HCT116 (cell line): ENCODE data around the gene MLXIPL. TPM values are rescaled to one million over a fixed set of nuclear protein-coding genes. Genes with fewer than 3 reads are reported as not detected.

Experiments used
- ATAC-seq: fragments of 200-7000 bp; cut with Tn5 transposase; 2 replicates; pipeline ENCODE4 v1.9.1; 2020; ENCODE audit warnings: mild to moderate bottlenecking, moderate library complexity
- BruUV-seq: library from RNA; stranded (reverse); fragments of 400-500 nt; replicated peaks from 2 replicates; lab custom pipeline; 2021; lab: Mats Ljungman, UMichigan
- CTCF ChIA-PET: fragments of 300-600 bp; sonication (Branson Sonifier 250); formaldehyde crosslinking; loops from one replicate; lab custom pipeline; 2021; ENCODE audit warnings: antibody characterized with exemption; lab: Charles Lee
- POLR2A ChIA-PET: fragments of 300-600, 350-600 bp; sonication (Branson Sonifier 250); formaldehyde crosslinking; loops from one replicate; lab custom pipeline; 2021; ENCODE audit warnings: antibody characterized with exemption; lab: Charles Lee
- RAD21 ChIA-PET, 2 experiments: fragments of 300-600 bp; sonication (Branson Sonifier 250); formaldehyde crosslinking; loops; one replicate each; lab custom pipeline; 2023; ENCODE audit warnings: low total read pairs in 2 of 2; ENCODE audit not compliant: uncharacterized antibody in 2 of 2, unreplicated experiment in 2 of 2, low non-redundant PET in 1 of 2; lab: Charles Lee
- DNase-seq: peaks from one replicate; pipeline ENCODE4 v3.0.0-alpha.2; 2010; ENCODE audit warnings: low read depth, low spot score
- H2AFZ ChIP-seq: fragments of 200-600 bp; shearing (Covaris generic), sonication (generic); 2 replicates; pipeline ENCODE4 v1.6.1; 2017; ENCODE audit warnings: low read depth, mixed run types, mixed read lengths, antibody characterized with exemption, low read length; ENCODE audit not compliant: poor library complexity, severe bottlenecking
- H3K27ac ChIP-seq: 2 replicates; pipeline ENCODE4 v1.5.1; 2012; ENCODE audit warnings: low read depth, low read length
- H3K27me3 ChIP-seq: fragments of 200-600 bp; sonication (generic); 2 replicates; pipeline ENCODE4 v1.6.1; 2016; ENCODE audit warnings: mixed run types, low read length, mixed read lengths; ENCODE audit not compliant: insufficient read depth
- H3K36me3 ChIP-seq, 2 experiments: fragments of 200-500 bp in 1 of 2; fragments of 200-600 bp in 1 of 2; sonication (Bioruptor generic) in 1 of 2; sonication (generic) in 1 of 2; 2 replicates each; pipeline versions ENCODE4 v1.5.1 to v1.6.1; 2014 to 2016; ENCODE audit warnings: low read length in 2 of 2, inconsistent platforms in 1 of 2, mixed read lengths in 1 of 2, mixed run types in 1 of 2; ENCODE audit not compliant: insufficient read depth in 2 of 2, control insufficient read depth in 1 of 2
- H3K4me1 ChIP-seq, 2 experiments: fragments of 200-600 bp in 1 of 2; sonication (generic) in 1 of 2; 2 replicates each; pipeline versions ENCODE4 v1.5.1 to v1.6.1; 2012 to 2017; ENCODE audit warnings: low read length in 2 of 2, inconsistent platforms in 1 of 2, mild to moderate bottlenecking in 1 of 2, mixed read lengths in 1 of 2, mixed run types in 1 of 2, moderate library complexity in 1 of 2; ENCODE audit not compliant: insufficient read depth in 2 of 2, control insufficient read depth in 1 of 2
- H3K4me2 ChIP-seq: fragments of 200-600 bp; sonication (generic); 2 replicates; pipeline ENCODE4 v1.6.1; 2017; ENCODE audit warnings: mixed run types, low read length, mixed read lengths
- H3K4me3 ChIP-seq, 2 experiments: fragments of 200-600 bp in 1 of 2; sonication (generic) in 1 of 2; replicated peaks in 1 of 2; 2 replicates each; pipeline ENCODE4 v1.5.1; 2011 to 2016; ENCODE audit warnings: low read length in 2 of 2, control low read depth in 1 of 2, low read depth in 1 of 2, mild to moderate bottlenecking in 1 of 2, mixed read lengths in 1 of 2, mixed run types in 1 of 2
- H3K79me2 ChIP-seq: fragments of 200-600 bp; sonication (generic); 2 replicates; pipeline ENCODE4 v1.6.1; 2017; ENCODE audit warnings: mild to moderate bottlenecking, mixed run types, low read length, moderate library complexity, mixed read lengths; ENCODE audit not compliant: insufficient read depth
- H3K9ac ChIP-seq: fragments of 200-600 bp; sonication (generic); 2 replicates; pipeline ENCODE4 v1.6.1; 2016; ENCODE audit warnings: low read length, mixed read lengths
- H3K9me2 ChIP-seq: fragments of 200-600 bp; sonication (generic), shearing (Covaris generic); 2 replicates; pipeline ENCODE4 v1.6.1; 2017; ENCODE audit warnings: mixed run types, mild to moderate bottlenecking, moderate library complexity; ENCODE audit not compliant: insufficient read depth
- H3K9me3 ChIP-seq, 2 experiments: fragments of 200-500 bp in 1 of 2; fragments of 200-600 bp in 1 of 2; sonication (Bioruptor generic) in 1 of 2; sonication (generic) in 1 of 2; 2 replicates each; pipeline ENCODE4 v1.6.1; 2014 to 2017; ENCODE audit warnings: low read length in 2 of 2, mixed read lengths in 2 of 2, inconsistent platforms in 1 of 2, low read depth in 1 of 2, mild to moderate bottlenecking in 1 of 2, mixed run types in 1 of 2, moderate library complexity in 1 of 2; ENCODE audit not compliant: control insufficient read depth in 1 of 2, insufficient read depth in 1 of 2
- H4K20me1 ChIP-seq: fragments of 200-600 bp; sonication (generic), shearing (Covaris generic); 2 replicates; pipeline ENCODE4 v1.6.1; 2017; ENCODE audit warnings: mixed run types, mild to moderate bottlenecking, moderate library complexity; ENCODE audit not compliant: insufficient read depth
- CEBPB ChIP-seq: IDR thresholded peaks from 2 replicates; pipeline ENCODE4 v1.6.1; 2012; ENCODE audit warnings: low read depth
- CTCF ChIP-seq, 3 experiments: fragments of 200-600 bp in 1 of 3; sonication (generic) in 1 of 3; IDR thresholded peaks in 2 of 3; conservative IDR thresholded peaks in 1 of 3; 2 replicates each; pipeline ENCODE4 v1.5.1; 2012 to 2017; ENCODE audit warnings: low read depth in 2 of 3, low read length in 2 of 3, antibody characterized with exemption in 1 of 3, borderline replicate concordance in 1 of 3, control low read depth in 1 of 3, mild to moderate bottlenecking in 1 of 3, mixed read lengths in 1 of 3, mixed run types in 1 of 3, moderate library complexity in 1 of 3; ENCODE audit not compliant: insufficient read depth in 1 of 3
- EGR1 ChIP-seq: IDR thresholded peaks from 2 replicates; pipeline ENCODE4 v1.6.1; 2012; ENCODE audit warnings: low read depth
- ELF1 ChIP-seq: IDR thresholded peaks from 2 replicates; pipeline ENCODE4 v1.6.1; 2012; ENCODE audit warnings: low read depth, borderline replicate concordance
- EZH2 ChIP-seq: fragments of 200-600 bp; sonication (generic); IDR thresholded peaks from 2 replicates; pipeline ENCODE4 v1.6.1; 2017; ENCODE audit warnings: antibody characterized with exemption, mixed run types
- EZH2phosphoT487 ChIP-seq: fragments of 200-600 bp; IDR thresholded peaks from 2 replicates; pipeline ENCODE4 v1.6.1; 2018; ENCODE audit warnings: antibody characterized with exemption, borderline replicate concordance
- FOSL1 ChIP-seq: IDR thresholded peaks from 2 replicates; pipeline ENCODE4 v1.6.1; 2012; ENCODE audit warnings: low read depth
- POLR2A ChIP-seq: IDR thresholded peaks from 2 replicates; pipeline ENCODE4 v1.7.0; 2011; ENCODE audit warnings: borderline replicate concordance; ENCODE audit not compliant: insufficient read depth, insufficient read length; ENCODE audit errors: extremely low read depth
- POLR2AphosphoS5 ChIP-seq: IDR thresholded peaks from 2 replicates; pipeline ENCODE4 v1.6.1; 2011; ENCODE audit warnings: mild to moderate bottlenecking, low read depth, low read length, moderate library complexity
- RAD21 ChIP-seq: IDR thresholded peaks from 2 replicates; pipeline ENCODE4 v1.6.1; 2012; ENCODE audit warnings: low read depth, mild to moderate bottlenecking
- SIN3A ChIP-seq: IDR thresholded peaks from 2 replicates; pipeline ENCODE4 v1.6.1; 2012; ENCODE audit warnings: low read depth
- YY1 ChIP-seq: IDR thresholded peaks from 2 replicates; pipeline ENCODE4 v1.6.1; 2011; ENCODE audit warnings: low read length, low read depth, moderate library complexity, mild to moderate bottlenecking; ENCODE audit not compliant: insufficient replicate concordance; ENCODE audit errors: extremely low read depth
- ZBTB33 ChIP-seq: IDR thresholded peaks from 2 replicates; pipeline ENCODE4 v1.6.1; 2011; ENCODE audit warnings: mild to moderate bottlenecking, low read length, moderate library complexity; ENCODE audit not compliant: insufficient replicate concordance; ENCODE audit errors: extremely low read depth
- intact Hi-C: fragments of 100-400 bp; cut with micrococcal nuclease; formaldehyde crosslinking; loops from 2 replicates; pipeline ENCODE4 v1.10.0; 2022
- total RNA-seq: library from RNA; stranded (reverse); gene quantifications from one replicate; pipeline ENCODE4 v1.2.1, GENCODE V29; 2021; ENCODE audit not compliant: unreplicated experiment

MLXIPL gene
- total RNA-seq, 1 experiment from 2014 or later = 79.4 TPM

- no peak for TF ChIP-seq CTCF (IDR thresholded peaks at IDR 0.05 in 2 of 3, conservative IDR thresholded peaks at IDR 0.05 in 1 of 3; ENCODE audit: borderline replicate concordance in 1 of 3, insufficient read depth in 1 of 3, low read depth in 2 of 3, low read length in 2 of 3)
- TF ChIP-seq SIN3A = no peak
- TF ChIP-seq ZBTB33 = no peak
- TF ChIP-seq ELF1 = no peak
- no peak for TF ChIP-seq YY1
- TF ChIP-seq FOSL1 = no peak
- TF ChIP-seq POLR2AphosphoS5 = no peak
- no peak for TF ChIP-seq EZH2
- no peak for TF ChIP-seq CEBPB
These were observed 954 bp upstream of the MLXIPL start (continued) for GRCh38 chr7:73625276-73625675.

- peak overlapping the region; percentile 99 for H3K4me2 ChIP-seq
- H3K27me3 ChIP-seq = no peaks in the 10 kb centered on the region
- DNase-seq = no peak
- H3K27ac ChIP-seq = peak overlapping the region; percentile 92; the same call in 1 of the 2 replicates
- TF ChIP-seq EGR1 (no peak), EZH2phosphoT487 (no peak), RAD21 (no peak), POLR2A (peak; percentile 9), CTCF (IDR thresholded peaks at IDR 0.05 in 2 of 3, conservative IDR thresholded peaks at IDR 0.05 in 1 of 3; ENCODE audit: borderline replicate concordance in 1 of 3, insufficient read depth in 1 of 3, low read depth in 2 of 3, low read length in 2 of 3) (no peak)
- no peaks in the 10 kb centered on the region for H3K9me3 ChIP-seq
- peaks cover 25 to 52% of the 10 kb centered on the region in 2 experiments for H3K4me1 ChIP-seq
- H4K20me1 ChIP-seq = no peaks in the 10 kb centered on the region
- ATAC-seq = no peak
- H3K9ac ChIP-seq = peak overlapping the region; percentile 87; the same call in 1 of the 2 replicates
- ChIA-PET RAD21 (interaction anchor here (0.6 to 0.7 kb wide), 2 partner anchors 10 to 82 kb away, joined by 3 to 4 read pairs; no protein-coding TSS in a partner anchor), POLR2A (interaction anchor here (0.6 to 2.5 kb wide), 11 partner anchors 12 to 208 kb away, joined by 3 to 16 read pairs (median 4); no protein-coding TSS in a partner anchor), CTCF (interaction anchor here (0.6 to 1.1 kb wide), 5 partner anchors 12 to 110 kb away, joined by 3 to 6 read pairs (median 3); no protein-coding TSS in a partner anchor)
- H3K4me3 ChIP-seq = peak overlapping the region in 1 of 2 experiments; percentile 91; a peak in 2 of 4 replicates
- BruUV-seq = no TSS peak
- no peaks in the 10 kb centered on the region for H3K36me3 ChIP-seq
- no peak overlapping the region for H2AFZ ChIP-seq
- peaks cover 16% of the 10 kb centered on the region; the same call in 1 of the 2 replicates for H3K79me2 ChIP-seq
- intact Hi-C loops = loop anchor here (2.0 to 10.0 kb wide), 2 partner anchors 44 to 230 kb away; no protein-coding TSS in a partner anchor
- H3K9me2 ChIP-seq = no peaks in the 10 kb centered on the region
These were observed 313 bp upstream of the MLXIPL start for GRCh38 chr7:73624669-73625001.
